Measurements from ENCODE around the gene EIF4H. TPM values are rescaled to one million over a fixed set of nuclear protein-coding genes. Genes with fewer than 3 reads are reported as not detected.

The EIF4H gene
- total RNA-seq, 1 donor = 293 TPM

GRCh38 chr7:74218343-74218698, 44.2 kb downstream of the EIF4H start:
- H3K4me3 ChIP-seq (ENCODE audit: low read depth, low read length) = no peak overlapping the region
- TF ChIP-seq CTCF (IDR thresholded peaks at IDR 0.05; ENCODE audit: insufficient read depth, low read depth, low read length) = no peak
- DNase-seq (ENCODE audit: low read depth) = no peak

- no peak for TF ChIP-seq CTCF (IDR thresholded peaks at IDR 0.05; ENCODE audit: insufficient read depth, low read depth, low read length)
- DNase-seq (ENCODE audit: low read depth) = no peak
- no peak overlapping the region for H3K4me3 ChIP-seq (ENCODE audit: low read depth, low read length)
Observed at GRCh38 chr7:74219416-74219815, 45.3 kb downstream of the EIF4H start.

- no peak for TF ChIP-seq CTCF (IDR thresholded peaks at IDR 0.05; ENCODE audit: insufficient read depth, low read depth, low read length)
- no peak overlapping the region for H3K4me3 ChIP-seq (ENCODE audit: low read depth, low read length)
- DNase-seq (ENCODE audit: low read depth) = no peak
Observed at GRCh38 chr7:74220229-74220628, 46.1 kb downstream of the EIF4H start.

- DNase-seq (ENCODE audit: low read depth) = no peak
- no peak for TF ChIP-seq CTCF (IDR thresholded peaks at IDR 0.05; ENCODE audit: insufficient read depth, low read depth, low read length)
- no peak overlapping the region for H3K4me3 ChIP-seq (ENCODE audit: low read depth, low read length)
Observed at GRCh38 chr7:74221713-74222112, 47.6 kb downstream of the EIF4H start.

- no peak for TF ChIP-seq CTCF (IDR thresholded peaks at IDR 0.05; ENCODE audit: insufficient read depth, low read depth, low read length)
- no peak for DNase-seq (ENCODE audit: low read depth)
- H3K4me3 ChIP-seq (ENCODE audit: low read depth, low read length) = no peak overlapping the region
Observed at GRCh38 chr7:74222851-74223710, 48.9 kb downstream of the EIF4H start.

- no peak for TF ChIP-seq CTCF (IDR thresholded peaks at IDR 0.05; ENCODE audit: insufficient read depth, low read depth, low read length)
- H3K4me3 ChIP-seq (ENCODE audit: low read depth, low read length) = no peak overlapping the region
- no peak for DNase-seq (ENCODE audit: low read depth)
Observed at GRCh38 chr7:74223711-74224510, 49.8 kb downstream of the EIF4H start.

Data from fibroblast of villous mesenchyme (primary cell).